Kidney capillary endothelial cell (primary cell): ENCODE results near the gene ASB5.
"Not testable (repeated sequence)": the region's sequence is repeated elsewhere in the genome, so short reads cannot be mapped to it uniquely, and the experiment has no call there.

ENCODE experiments used
- DNase-seq: peaks from one replicate; pipeline ENCODE4 v3.0.0-alpha.2; 2018; ENCODE audit warnings: low spot score

Gene ASB5

GRCh38 chr4:176222149-176222548 is 46.9 kb downstream of the ASB5 start:
- no peak for DNase-seq

- no peak for DNase-seq
These were observed 51.5 kb downstream of the ASB5 start for GRCh38 chr4:176217510-176217909.

- not testable (repeated sequence) for DNase-seq
These were observed 56.7 kb downstream of the ASB5 start for GRCh38 chr4:176212351-176212750.

GRCh38 chr4:176210579-176211296 is 58.3 kb downstream of the ASB5 start:
- no peak for DNase-seq

GRCh38 chr4:176210101-176210500 is 58.9 kb downstream of the ASB5 start:
- no peak for DNase-seq

- DNase-seq, result no peak
These were observed 59.5 kb downstream of the ASB5 start for GRCh38 chr4:176209535-176209934.

- no peak for DNase-seq
These were observed 61.2 kb downstream of the ASB5 start for GRCh38 chr4:176207839-176208238.

GRCh38 chr4:176205299-176205698 is 63.7 kb downstream of the ASB5 start:
- DNase-seq, result no peak

- DNase-seq, result no peak
These were observed 70.6 kb downstream of the ASB5 start for GRCh38 chr4:176198316-176198903.

GRCh38 chr4:176195184-176195978 is 73.6 kb downstream of the ASB5 start, which contains the start of gene SPATA4:
TSS of gene SPATA4 (minus strand) at chr4:176195585. CDS start at chr4:176195562, 23 bp downstream.
- peak; percentile 89 for DNase-seq

- DNase-seq, result peak; percentile 81
These were observed 75.1 kb downstream of the ASB5 start for GRCh38 chr4:176193938-176194337.

- DNase-seq, result peak; percentile 66
These were observed 75.9 kb downstream of the ASB5 start for GRCh38 chr4:176193126-176193525.

GRCh38 chr4:176191974-176192373 is 77.0 kb downstream of the ASB5 start:
- no peak for DNase-seq

GRCh38 chr4:176189891-176190795 is 78.9 kb downstream of the ASB5 start:
- no peak for DNase-seq

- DNase-seq, result no peak
These were observed 80.4 kb downstream of the ASB5 start for GRCh38 chr4:176188654-176189053.

- no peak for DNase-seq
These were observed 81.4 kb downstream of the ASB5 start for GRCh38 chr4:176187624-176188023.

- no peak for DNase-seq
These were observed 82.2 kb downstream of the ASB5 start for GRCh38 chr4:176186671-176187395.

GRCh38 chr4:176186067-176186466 is 83.0 kb downstream of the ASB5 start:
- DNase-seq, result no peak

- DNase-seq, result no peak
These were observed 84.0 kb downstream of the ASB5 start for GRCh38 chr4:176185051-176185450.
